Measurements from ENCODE around the gene FIBP. TPM values are rescaled to one million over a fixed set of nuclear protein-coding genes. Genes with fewer than 3 reads are reported as not detected.

Gene FIBP
- total RNA-seq, 2 experiments from 2014 or later = 78.8 to 79.9 TPM

DNA sequence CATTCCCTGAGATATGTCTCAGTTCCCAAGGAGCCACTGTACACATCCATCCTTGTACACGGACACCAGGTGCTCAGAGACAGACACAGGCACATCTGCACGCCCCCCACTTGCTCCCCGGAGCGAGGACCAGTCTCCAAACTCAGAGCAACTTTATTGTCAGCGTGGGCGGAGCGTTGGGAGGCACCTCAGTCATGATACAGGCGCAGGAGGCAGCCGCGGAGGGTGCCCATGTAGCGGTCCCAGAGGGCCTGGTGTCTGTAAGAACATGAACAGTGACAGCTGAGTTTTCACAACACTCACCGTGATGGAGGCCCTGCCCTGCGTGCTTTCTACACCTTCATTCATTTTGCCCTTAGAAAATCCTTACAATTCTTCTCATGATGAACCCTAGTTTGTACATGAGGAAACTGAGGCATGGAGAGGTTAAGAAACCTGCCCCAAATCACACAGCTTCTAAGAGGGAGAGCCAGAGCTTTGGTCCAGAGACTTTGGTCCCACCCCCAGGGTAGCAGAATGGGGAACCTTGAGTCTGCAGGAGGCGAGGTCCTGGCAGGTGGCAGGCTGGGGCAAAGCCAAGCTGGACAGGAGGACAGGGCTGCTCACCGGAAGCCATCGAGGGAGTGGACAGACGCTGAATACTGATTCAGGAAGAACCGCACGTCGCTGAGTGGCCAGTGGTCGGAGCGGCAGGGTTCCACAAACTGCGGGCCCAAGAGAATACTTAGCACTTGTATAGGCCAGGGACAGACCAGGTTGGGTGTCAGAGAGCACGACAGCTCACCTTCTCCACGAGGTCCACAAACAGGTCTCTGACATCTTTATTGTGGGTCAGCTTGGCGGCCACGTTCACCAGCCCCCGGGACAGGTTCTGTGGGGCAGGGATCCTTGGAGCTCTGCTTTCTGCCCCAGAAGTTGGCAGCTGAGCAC is 4.2 kb downstream of the FIBP start:
- Mint-ChIP-seq H3K4me3 (no peak overlapping the region), H3K27me3 (no peaks in the 10 kb centered on the region), H3K4me1 (ENCODE audit: low read depth) (peaks cover 52% of the 10 kb centered on the region), H3K9me3 (no peaks in the 10 kb centered on the region), H3K27ac (peak overlapping the region; percentile 77), H3K36me3 (ENCODE audit: low read depth) (peaks cover 33% of the 10 kb centered on the region)
- no peak for ATAC-seq
- ChIA-PET CTCF (interaction anchor here (0.6 to 10.5 kb wide), 55 partner anchors 7 to 277 kb away, joined by 3 to 283 read pairs (median 7); partner anchors contain the start of genes BANF1, C11orf68, CFL1 and CST6), POLR2A (interaction anchor here (0.6 to 28.1 kb wide), 9 partner anchors 7 to 185 kb away, joined by 3 to 560 read pairs (median 5); partner anchors contain the start of genes CFL1, EFEMP2, FOSL1 and KAT5)
- DNase-seq = no peak
- intact Hi-C loops (cut with micrococcal nuclease) = no loop called here
- TF ChIP-seq, protein P1, sequence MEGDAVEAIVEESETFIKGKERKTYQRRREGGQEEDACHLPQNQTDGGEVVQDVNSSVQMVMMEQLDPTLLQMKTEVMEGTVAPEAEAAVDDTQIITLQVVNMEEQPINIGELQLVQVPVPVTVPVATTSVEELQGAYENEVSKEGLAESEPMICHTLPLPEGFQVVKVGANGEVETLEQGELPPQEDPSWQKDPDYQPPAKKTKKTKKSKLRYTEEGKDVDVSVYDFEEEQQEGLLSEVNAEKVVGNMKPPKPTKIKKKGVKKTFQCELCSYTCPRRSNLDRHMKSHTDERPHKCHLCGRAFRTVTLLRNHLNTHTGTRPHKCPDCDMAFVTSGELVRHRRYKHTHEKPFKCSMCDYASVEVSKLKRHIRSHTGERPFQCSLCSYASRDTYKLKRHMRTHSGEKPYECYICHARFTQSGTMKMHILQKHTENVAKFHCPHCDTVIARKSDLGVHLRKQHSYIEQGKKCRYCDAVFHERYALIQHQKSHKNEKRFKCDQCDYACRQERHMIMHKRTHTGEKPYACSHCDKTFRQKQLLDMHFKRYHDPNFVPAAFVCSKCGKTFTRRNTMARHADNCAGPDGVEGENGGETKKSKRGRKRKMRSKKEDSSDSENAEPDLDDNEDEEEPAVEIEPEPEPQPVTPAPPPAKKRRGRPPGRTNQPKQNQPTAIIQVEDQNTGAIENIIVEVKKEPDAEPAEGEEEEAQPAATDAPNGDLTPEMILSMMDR (IDR thresholded peaks at IDR 0.05) = no peak

DNA sequence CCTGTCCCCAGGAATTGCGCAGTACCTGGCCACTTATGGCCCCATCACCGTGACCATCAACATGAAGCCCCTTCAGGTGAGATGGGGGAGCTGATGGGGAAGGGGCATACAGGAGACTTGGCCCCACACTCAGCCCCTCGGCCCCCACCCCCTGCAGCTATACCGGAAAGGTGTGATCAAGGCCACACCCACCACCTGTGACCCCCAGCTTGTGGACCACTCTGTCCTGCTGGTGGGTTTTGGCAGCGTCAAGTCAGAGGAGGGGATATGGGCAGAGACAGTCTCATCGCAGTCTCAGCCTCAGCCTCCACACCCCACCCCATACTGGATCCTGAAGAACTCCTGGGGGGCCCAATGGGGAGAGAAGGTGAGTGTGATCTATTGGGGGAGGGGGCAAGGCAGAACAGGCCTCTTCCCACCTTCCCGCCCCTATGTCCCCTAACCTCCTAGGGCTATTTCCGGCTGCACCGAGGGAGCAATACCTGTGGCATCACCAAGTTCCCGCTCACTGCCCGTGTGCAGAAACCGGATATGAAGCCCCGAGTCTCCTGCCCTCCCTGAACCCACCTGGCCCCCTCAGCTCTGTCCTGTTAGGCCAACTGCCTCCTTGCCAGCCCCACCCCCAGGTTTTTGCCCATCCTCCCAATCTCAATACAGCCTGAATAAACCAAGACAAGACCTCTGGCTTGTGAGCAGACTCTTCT is 5.1 kb downstream of the FIBP start:
- Mint-ChIP-seq H3K27me3 (no peaks in the 10 kb centered on the region), H3K4me1 (ENCODE audit: low read depth) (peaks cover 57% of the 10 kb centered on the region), H3K9me3 (no peaks in the 10 kb centered on the region), H3K4me3 (no peak overlapping the region), H3K36me3 (ENCODE audit: low read depth) (peaks cover 32% of the 10 kb centered on the region), H3K27ac (peak overlapping the region; percentile 57)
- POLR2A ChIA-PET = interaction anchor here (1.9 to 28.1 kb wide), 3 partner anchors 16 to 89 kb away, joined by 7 to 560 read pairs (median 7); partner anchors contain the start of genes CFL1, EFEMP2 and MUS81
- DNase-seq (no peak), ATAC-seq (no peak)
- intact Hi-C loops (cut with micrococcal nuclease) = no loop called here
- CTCF ChIA-PET = interaction anchor here (1.2 to 10.5 kb wide), 18 partner anchors 12 to 171 kb away, joined by 3 to 283 read pairs (median 12); partner anchors contain the start of genes BANF1, CFL1, EFEMP2 and EIF1AD
- TF ChIP-seq, protein P1 (IDR thresholded peaks at IDR 0.05) = no peak

DNA sequence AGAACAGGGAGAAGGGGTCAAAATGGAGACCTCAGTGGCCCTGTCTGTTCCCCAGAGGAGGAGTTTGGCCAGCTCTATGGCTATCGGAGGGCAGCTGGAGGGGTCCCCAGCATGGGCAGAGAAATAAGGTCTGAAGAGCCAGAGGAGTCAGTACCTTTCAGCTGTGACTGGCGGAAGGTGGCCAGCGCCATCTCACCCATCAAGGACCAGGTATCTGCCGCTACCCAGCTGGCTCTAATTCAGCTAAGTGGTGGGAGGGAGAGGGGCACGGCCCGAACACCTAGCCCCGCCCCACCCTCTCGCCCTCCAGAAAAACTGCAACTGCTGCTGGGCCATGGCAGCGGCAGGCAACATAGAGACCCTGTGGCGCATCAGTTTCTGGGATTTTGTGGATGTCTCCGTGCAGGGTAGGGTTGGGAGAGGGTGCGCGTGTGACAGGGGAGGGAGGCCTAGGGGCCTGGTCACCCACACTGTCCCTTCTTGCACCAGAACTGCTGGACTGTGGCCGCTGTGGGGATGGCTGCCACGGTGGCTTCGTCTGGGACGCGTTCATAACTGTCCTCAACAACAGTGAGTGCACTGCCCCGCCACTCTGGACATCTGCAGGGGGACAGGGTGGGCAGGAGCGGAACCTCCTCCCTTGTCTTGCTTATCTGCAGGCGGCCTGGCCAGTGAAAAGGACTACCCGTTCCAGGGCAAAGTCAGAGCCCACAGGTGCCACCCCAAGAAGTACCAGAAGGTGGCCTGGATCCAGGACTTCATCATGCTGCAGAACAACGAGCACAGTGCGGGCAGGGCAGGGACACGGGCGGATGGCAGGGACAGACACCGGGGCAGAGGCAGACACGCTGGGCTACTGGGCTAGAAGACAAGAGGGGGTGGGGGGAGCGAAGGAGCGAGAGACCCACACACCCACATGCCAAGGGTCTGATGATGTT is 5.9 kb downstream of the FIBP start:
- ChIA-PET POLR2A (interaction anchor here (1.1 to 28.1 kb wide), 2 partner anchors 22 to 36 kb away, joined by 3 to 560 read pairs; partner anchors contain the start of genes CFL1, EFEMP2 and MUS81), CTCF (interaction anchor here (0.8 to 10.5 kb wide), 5 partner anchors 6 to 106 kb away, joined by 3 to 283 read pairs (median 5); partner anchors contain the start of genes CCDC85B, CFL1, FIBP and MUS81)
- TF ChIP-seq, protein P1 (IDR thresholded peaks at IDR 0.05) = no peak
- Mint-ChIP-seq H3K36me3 (ENCODE audit: low read depth) (peaks cover 28% of the 10 kb centered on the region), H3K27ac (no peak overlapping the region), H3K4me3 (peak overlapping the region; percentile 2), H3K9me3 (no peaks in the 10 kb centered on the region), H3K27me3 (no peaks in the 10 kb centered on the region), H3K4me1 (ENCODE audit: low read depth) (peaks cover 61% of the 10 kb centered on the region)
- no peak for DNase-seq
- intact Hi-C loops (cut with micrococcal nuclease) = no loop called here
- ATAC-seq = no peak

DNA sequence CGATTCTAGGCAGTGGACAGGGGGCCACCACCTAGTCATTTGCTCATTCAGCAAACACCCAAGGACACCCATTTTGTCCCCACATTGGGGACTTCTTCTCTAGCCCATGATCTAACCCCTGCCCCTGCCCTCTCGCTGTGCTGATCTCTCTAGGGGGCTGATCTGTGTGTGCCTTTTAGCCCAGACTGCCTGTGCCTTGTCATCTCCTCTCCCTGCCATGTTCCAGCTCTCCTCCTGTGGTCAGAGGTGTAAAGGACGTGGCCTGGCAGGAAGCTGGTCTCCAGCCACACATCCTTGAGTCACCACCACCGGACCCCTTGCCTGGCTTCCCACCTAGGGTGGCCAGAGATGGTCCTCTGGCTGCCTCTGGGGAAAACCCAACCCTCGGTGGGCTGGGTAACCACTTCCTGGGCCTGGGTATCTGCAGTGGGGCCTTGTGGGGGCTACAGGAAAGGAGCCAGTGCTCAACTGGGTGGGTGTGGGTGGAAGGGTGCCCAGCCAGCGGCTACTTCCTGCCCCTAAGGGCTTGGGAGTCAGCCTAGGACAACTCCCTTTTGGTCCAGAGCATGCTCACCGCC is 7.3 kb downstream of the FIBP start:
- ATAC-seq = peak; percentile 35
- Mint-ChIP-seq H3K4me3 (peak overlapping the region; percentile 89), H3K4me1 (ENCODE audit: low read depth) (peaks cover 62% of the 10 kb centered on the region), H3K27ac (peak overlapping the region; percentile 91), H3K27me3 (no peaks in the 10 kb centered on the region), H3K36me3 (ENCODE audit: low read depth) (peaks cover 20% of the 10 kb centered on the region), H3K9me3 (no peaks in the 10 kb centered on the region)
- DNase-seq = peak; percentile 56
- intact Hi-C loops (cut with micrococcal nuclease) = no loop called here
- TF ChIP-seq, protein P1 (IDR thresholded peaks at IDR 0.05) = no peak
- POLR2A ChIA-PET = interaction anchor here (1.4 to 28.1 kb wide), 3 partner anchors 9 to 168 kb away, joined by 3 to 560 read pairs (median 40); partner anchors contain the start of genes CCDC85B, CFL1, EFEMP2 and FIBP
- CTCF ChIA-PET = interaction anchor here (1.1 to 6.6 kb wide), 4 partner anchors 8 to 107 kb away, joined by 4 to 43 read pairs (median 15); partner anchors contain the start of genes CCDC85B, FIBP and MUS81
